Dermis blood vessel endothelial cell (primary cell): ENCODE data around the gene NR1I2. TPM values are rescaled to one million over a fixed set of nuclear protein-coding genes. Genes with fewer than 3 reads are reported as not detected.

Source experiments
- DNase-seq: peaks from one replicate; pipeline ENCODE4 v3.0.0; 2010
- total RNA-seq: library from RNA; depleted of rRNA; stranded (reverse); fragments of >200 nt; gene quantifications from 2 replicates; pipeline ENCODE4 v1.2.3, GENCODE V29; 2014

Gene NR1I2
- total RNA-seq, 1 donor from 2014 or later, result under 0.01 TPM

DNA sequence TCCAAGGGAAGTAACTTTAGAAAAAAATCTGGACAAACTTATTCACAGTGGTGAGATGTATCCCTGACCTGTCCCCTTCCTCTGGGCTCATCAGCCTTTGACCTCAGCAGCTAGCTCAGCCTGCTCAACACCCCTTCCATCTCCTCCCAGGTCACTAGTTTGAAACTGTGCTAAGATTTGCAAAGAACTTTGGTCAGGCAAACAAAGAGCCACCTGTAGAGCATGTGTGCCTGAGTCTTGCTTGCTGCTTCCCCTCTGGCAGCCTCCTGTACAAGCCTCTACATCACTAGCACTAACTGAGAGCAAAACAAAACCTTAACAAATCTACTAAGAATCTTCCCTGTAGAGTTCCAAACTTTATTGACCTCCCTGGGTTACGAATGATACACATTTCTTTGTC, 43.9 kb downstream of the NR1I2 start:
- no peak for DNase-seq

DNA sequence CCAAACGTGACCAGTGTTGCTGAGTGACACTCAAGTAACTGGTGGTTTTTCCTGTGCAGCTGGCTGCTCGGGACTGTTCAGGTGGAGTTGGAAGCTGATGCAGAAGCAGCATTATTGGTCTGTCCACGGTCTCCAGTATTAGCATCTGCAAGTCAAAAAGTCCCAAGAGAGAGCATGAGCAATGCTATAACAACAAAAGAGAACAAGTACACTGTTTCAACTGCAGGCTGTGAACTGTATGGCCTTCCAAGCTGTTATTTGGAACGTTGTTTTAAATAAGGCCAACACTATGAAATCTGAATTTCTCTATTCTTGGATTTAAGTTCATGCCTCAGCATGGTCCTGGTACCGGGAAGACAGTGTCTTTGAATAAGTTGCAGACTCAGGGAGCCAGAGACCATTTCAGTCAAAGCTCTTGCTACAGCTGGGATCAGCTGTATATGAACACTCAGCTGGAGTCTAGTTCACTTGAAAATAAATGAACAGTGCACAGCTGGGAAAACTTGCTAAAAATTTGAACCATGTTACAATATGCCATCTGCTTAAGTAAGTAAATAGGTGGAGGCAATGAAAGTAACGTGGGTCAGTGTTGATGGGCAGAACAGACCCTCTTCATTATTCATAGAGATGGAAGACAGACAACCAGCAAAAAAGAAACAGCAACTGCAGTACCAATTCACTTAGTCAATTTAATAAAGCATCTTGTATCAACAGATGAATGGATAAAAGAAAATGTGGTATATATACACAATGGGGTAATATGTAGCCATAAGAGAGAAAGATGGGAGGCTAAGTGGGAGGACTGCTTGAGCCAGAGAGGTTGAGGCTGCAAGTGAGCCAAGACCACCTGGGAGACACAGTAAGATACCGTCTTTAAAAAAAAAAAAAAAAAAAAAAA, 45.1 kb downstream of the NR1I2 start:
- no peak for DNase-seq

DNA sequence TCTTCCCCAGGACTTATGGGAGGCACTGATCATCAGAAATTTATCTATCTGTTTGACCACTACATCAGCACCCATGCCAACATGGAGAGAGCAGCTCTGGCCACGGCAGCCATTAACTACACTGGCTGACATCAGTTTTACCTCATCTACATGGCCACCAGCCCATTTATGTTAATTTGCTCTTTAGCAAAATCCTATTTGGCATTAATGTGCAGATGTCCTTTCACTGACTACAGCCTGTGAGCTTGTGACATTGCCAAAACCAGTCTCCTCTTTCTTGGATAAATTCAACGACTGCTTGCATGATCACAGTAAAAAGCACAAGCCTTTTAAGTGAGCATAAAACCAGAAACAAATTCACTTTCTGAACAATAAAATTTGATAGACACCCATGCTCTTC, 47.5 kb downstream of the NR1I2 start:
- no peak for DNase-seq

GRCh38 chr3:119831022-119831421, 49.1 kb downstream of the NR1I2 start:
- peak; percentile 22 for DNase-seq

- no peak for DNase-seq
Observed at GRCh38 chr3:119831941-119832371, 50.1 kb downstream of the NR1I2 start.

- DNase-seq, result no peak
Observed at GRCh38 chr3:119834754-119835370, 53.0 kb downstream of the NR1I2 start.

GRCh38 chr3:119835556-119835955, 53.7 kb downstream of the NR1I2 start:
- no peak for DNase-seq

DNA sequence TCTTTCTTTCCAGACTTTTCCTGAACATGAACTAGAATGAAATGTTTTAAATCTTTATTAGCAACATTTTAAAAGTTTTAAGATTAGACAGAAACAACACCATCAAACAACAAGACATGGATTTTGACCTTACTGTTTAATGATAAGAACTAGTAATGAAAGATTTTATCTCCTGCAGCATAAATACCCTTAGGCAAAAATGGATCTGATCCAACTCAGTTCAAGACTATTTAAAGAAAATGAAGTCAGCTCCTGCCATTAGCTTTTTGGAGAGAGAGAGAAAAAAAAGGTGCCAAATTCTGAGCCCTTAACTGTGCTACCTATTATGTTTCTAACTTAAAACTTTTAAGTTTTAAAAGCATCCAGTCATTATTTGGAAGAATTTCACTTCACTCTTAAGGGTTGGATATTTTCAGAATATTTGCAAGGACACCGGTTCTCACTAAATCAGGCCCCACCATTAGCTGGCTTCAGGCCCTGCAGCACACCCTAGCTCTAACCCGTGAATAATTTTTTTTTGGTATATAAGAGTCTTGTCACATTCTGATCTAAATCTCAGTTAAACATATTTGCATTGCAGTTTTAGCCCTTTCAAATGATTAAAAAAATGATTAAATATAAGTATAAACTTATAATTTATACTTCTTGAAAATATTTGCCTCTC, 60.0 kb downstream of the NR1I2 start:
- no peak for DNase-seq

- no peak for DNase-seq
Observed at GRCh38 chr3:119849126-119849525, 67.2 kb downstream of the NR1I2 start.

DNA sequence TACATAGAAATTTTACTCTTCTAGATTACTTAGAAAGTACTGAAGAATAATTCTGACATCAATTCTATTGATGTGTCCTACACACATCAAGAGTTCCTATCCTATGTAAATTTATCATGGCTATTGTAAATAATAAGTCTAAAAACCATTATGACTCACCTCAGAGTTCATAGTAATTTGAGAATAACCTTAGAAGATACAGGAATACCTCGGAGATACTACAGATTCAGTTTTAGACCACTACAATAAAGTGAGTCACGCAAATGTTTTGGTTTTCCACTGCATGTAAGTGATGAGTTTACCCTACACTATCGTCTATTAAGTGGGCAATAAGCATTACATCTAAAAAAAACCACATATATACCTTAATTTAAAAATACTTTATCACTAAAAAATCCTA, 74.8 kb downstream of the NR1I2 start:
- no peak for DNase-seq

- DNase-seq, result no peak
Observed at GRCh38 chr3:119858957-119859356, 77.1 kb downstream of the NR1I2 start.

DNA sequence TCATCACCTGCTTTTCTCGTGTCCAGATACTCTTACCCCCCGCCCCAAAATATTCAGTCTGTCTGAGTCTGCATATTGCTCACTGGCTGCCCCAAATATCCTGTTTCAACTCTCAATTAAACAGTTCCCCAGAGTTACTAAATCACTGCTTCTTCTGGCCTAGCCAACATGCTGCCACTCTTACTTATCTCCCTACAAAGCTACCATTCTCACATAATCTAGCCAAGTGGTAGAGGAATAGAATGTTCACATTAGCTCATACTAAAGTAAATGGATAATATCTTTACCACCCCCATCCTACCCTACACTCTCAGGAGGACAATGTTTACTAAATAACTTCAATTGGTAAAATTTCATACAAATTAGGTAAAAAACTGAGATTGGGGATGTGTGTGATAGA, 77.8 kb downstream of the NR1I2 start:
- no peak for DNase-seq

DNA sequence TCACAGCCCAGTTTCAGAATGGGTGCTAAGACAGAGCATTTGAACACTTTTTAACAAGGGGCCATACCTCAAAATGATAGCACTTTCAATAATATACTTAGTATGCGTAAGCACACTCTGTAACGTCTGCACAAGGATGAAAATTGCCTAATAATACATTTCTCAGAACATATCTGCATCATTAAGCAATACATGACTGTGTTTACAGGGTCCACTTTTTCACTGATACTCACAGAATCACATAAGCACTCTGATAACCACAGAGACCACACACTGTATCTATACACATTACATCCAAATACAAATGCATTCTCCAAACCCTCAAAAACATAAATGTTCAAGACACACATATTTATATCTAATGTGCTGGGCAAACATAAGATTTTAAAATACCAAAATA, 79.8 kb downstream of the NR1I2 start:
- no peak for DNase-seq

DNA sequence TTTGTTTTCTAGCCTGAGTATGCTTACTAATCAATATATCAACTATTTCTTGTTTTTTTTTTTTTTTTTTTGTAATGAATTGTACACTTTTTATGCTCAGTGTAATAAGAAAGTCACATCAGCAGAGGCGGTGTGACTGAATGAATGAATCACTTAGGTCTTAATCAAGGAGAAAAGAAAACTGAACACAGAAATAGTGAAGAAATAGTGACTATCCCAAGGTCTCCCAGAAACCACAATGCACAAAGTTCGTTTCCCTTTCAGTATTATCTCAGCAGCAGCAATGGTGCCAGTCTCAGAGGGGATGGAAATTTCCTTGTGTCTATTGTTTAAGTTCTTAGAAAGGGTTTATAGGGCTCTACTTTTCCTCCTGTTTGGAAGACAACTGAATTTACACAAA, 80.7 kb downstream of the NR1I2 start:
- no peak for DNase-seq

DNA sequence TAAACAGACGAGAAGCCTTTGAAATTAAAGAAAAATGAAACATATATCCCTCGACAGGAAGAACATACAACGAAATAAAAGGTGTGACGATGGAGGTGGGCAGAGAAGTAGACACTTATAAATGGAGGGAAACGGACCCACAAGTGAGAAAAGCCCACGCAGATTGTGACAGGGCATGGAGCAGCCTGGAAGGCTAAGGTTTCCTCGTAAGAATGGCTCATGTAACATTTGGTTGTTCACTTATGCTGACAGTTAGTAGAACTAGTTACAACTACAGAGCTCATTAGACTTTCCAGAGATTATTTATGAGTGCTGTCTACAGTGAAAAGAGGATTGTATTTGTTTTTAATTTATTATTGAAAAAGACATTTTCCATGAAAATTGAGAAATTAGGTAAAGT, 82.6 kb downstream of the NR1I2 start:
- DNase-seq, result no peak

Other genes starting within 250 kb of the NR1I2 start
- gene CD80, start 222.5 kb upstream of the NR1I2 start, total RNA-seq, result 0.14 and 0.17 TPM in 2 replicates
- 11.9 and 15.3 TPM in 2 replicates for gene ADPRH, start 202.6 kb upstream of the NR1I2 start, total RNA-seq
- gene PLA1A, start 184.2 kb upstream of the NR1I2 start, total RNA-seq, result 2.4 and 14.8 TPM in 2 replicates
- gene POPDC2, start 121.5 kb upstream of the NR1I2 start, total RNA-seq, result 0.33 and 1.7 TPM in 2 replicates
- gene COX17, start 104.7 kb upstream of the NR1I2 start, total RNA-seq, result 18.9 TPM in 2 replicates
- 0.14 and 0.34 TPM in 2 replicates for gene CFAP91, start 79.1 kb upstream of the NR1I2 start, total RNA-seq